Measurements from ENCODE around the gene MRFAP1. TPM values are rescaled to one million over a fixed set of nuclear protein-coding genes. Genes with fewer than 3 reads are reported as not detected.

MRFAP1 gene
- 70.4 TPM for polyA plus RNA-seq (2012; ENCODE audit: missing spikeins)

- TF ChIP-seq POLR2AphosphoS5 (IDR thresholded peaks at IDR 0.05; ENCODE audit: low read depth, low read length) = peak; percentile 72
- peak; percentile 97 for TF ChIP-seq TAF1 (IDR thresholded peaks at IDR 0.05; ENCODE audit: borderline replicate concordance, low read depth, low read length)
- peak; percentile 87 for TF ChIP-seq POLR2A (IDR thresholded peaks at IDR 0.05; ENCODE audit: low read depth, low read length)
- FAIRE-seq (peak; percentile 97), DNase-seq (ENCODE audit: insufficient read length) (peak; percentile 89)
Measured at GRCh38 chr4:6640292-6641163, at the start of gene MRFAP1. Gene MRFAP1, plus strand, starts transcription at chr4:6640685. Its CDS starts 178 bp downstream, at chr4:6640863.

GRCh38 chr4:6591313-6591712 is 49.2 kb upstream of the MRFAP1 start:
- TF ChIP-seq TAF1 (IDR thresholded peaks at IDR 0.05; ENCODE audit: borderline replicate concordance, low read depth, low read length) = no peak
- TF ChIP-seq POLR2AphosphoS5 (IDR thresholded peaks at IDR 0.05; ENCODE audit: low read depth, low read length) = no peak
- DNase-seq (ENCODE audit: insufficient read length) (no peak), FAIRE-seq (no peak)

GRCh38 chr4:6591781-6592180 is 48.7 kb upstream of the MRFAP1 start:
- TF ChIP-seq TAF1 (IDR thresholded peaks at IDR 0.05; ENCODE audit: borderline replicate concordance, low read depth, low read length) (no peak), POLR2A (IDR thresholded peaks at IDR 0.05; ENCODE audit: low read depth, low read length) (no peak), POLR2AphosphoS5 (IDR thresholded peaks at IDR 0.05; ENCODE audit: low read depth, low read length) (no peak)
- FAIRE-seq = no peak
- no peak for DNase-seq (ENCODE audit: insufficient read length)

- no peak for FAIRE-seq
Measured at GRCh38 chr4:6592804-6593563, 47.5 kb upstream of the MRFAP1 start.

GRCh38 chr4:6594341-6594740 is 46.1 kb upstream of the MRFAP1 start:
- TF ChIP-seq POLR2A (IDR thresholded peaks at IDR 0.05; ENCODE audit: low read depth, low read length) (no peak), POLR2AphosphoS5 (IDR thresholded peaks at IDR 0.05; ENCODE audit: low read depth, low read length) (no peak), TAF1 (IDR thresholded peaks at IDR 0.05; ENCODE audit: borderline replicate concordance, low read depth, low read length) (no peak)

More at GRCh38 chr4:6592804-6593563, 47.5 kb upstream of the MRFAP1 start:
- TF ChIP-seq POLR2AphosphoS5 (IDR thresholded peaks at IDR 0.05; ENCODE audit: low read depth, low read length) (no peak), POLR2A (IDR thresholded peaks at IDR 0.05; ENCODE audit: low read depth, low read length) (no peak), TAF1 (IDR thresholded peaks at IDR 0.05; ENCODE audit: borderline replicate concordance, low read depth, low read length) (no peak)
- DNase-seq (ENCODE audit: insufficient read length) = no peak

GRCh38 chr4:6594826-6595355 is 45.6 kb upstream of the MRFAP1 start:
- no peak for FAIRE-seq
- no peak for DNase-seq (ENCODE audit: insufficient read length)
- TF ChIP-seq POLR2AphosphoS5 (IDR thresholded peaks at IDR 0.05; ENCODE audit: low read depth, low read length) (no peak), TAF1 (IDR thresholded peaks at IDR 0.05; ENCODE audit: borderline replicate concordance, low read depth, low read length) (no peak), POLR2A (IDR thresholded peaks at IDR 0.05; ENCODE audit: low read depth, low read length) (no peak)

More at GRCh38 chr4:6594341-6594740, 46.1 kb upstream of the MRFAP1 start:
- DNase-seq (ENCODE audit: insufficient read length) (no peak), FAIRE-seq (no peak)

GRCh38 chr4:6595897-6596537 is 44.5 kb upstream of the MRFAP1 start:
- DNase-seq (ENCODE audit: insufficient read length) (no peak), FAIRE-seq (peak; percentile 50)
- no peak for TF ChIP-seq POLR2A (IDR thresholded peaks at IDR 0.05; ENCODE audit: low read depth, low read length)
- TF ChIP-seq POLR2AphosphoS5 (IDR thresholded peaks at IDR 0.05; ENCODE audit: low read depth, low read length) = no peak
- TF ChIP-seq TAF1 (IDR thresholded peaks at IDR 0.05; ENCODE audit: borderline replicate concordance, low read depth, low read length) = no peak

GRCh38 chr4:6596948-6597347 is 43.5 kb upstream of the MRFAP1 start:
- FAIRE-seq = no peak
- TF ChIP-seq POLR2A (IDR thresholded peaks at IDR 0.05; ENCODE audit: low read depth, low read length) (no peak), POLR2AphosphoS5 (IDR thresholded peaks at IDR 0.05; ENCODE audit: low read depth, low read length) (no peak), TAF1 (IDR thresholded peaks at IDR 0.05; ENCODE audit: borderline replicate concordance, low read depth, low read length) (no peak)

GRCh38 chr4:6598127-6598526 is 42.4 kb upstream of the MRFAP1 start:
- no peak for DNase-seq (ENCODE audit: insufficient read length)
- FAIRE-seq = no peak
- TF ChIP-seq TAF1 (IDR thresholded peaks at IDR 0.05; ENCODE audit: borderline replicate concordance, low read depth, low read length) = no peak
- no peak for TF ChIP-seq POLR2AphosphoS5 (IDR thresholded peaks at IDR 0.05; ENCODE audit: low read depth, low read length)
- no peak for TF ChIP-seq POLR2A (IDR thresholded peaks at IDR 0.05; ENCODE audit: low read depth, low read length)

More at GRCh38 chr4:6596948-6597347, 43.5 kb upstream of the MRFAP1 start:
- no peak for DNase-seq (ENCODE audit: insufficient read length)

GRCh38 chr4:6598641-6599040 is 41.8 kb upstream of the MRFAP1 start:
- FAIRE-seq (no peak), DNase-seq (ENCODE audit: insufficient read length) (no peak)
- no peak for TF ChIP-seq POLR2A (IDR thresholded peaks at IDR 0.05; ENCODE audit: low read depth, low read length)
- no peak for TF ChIP-seq POLR2AphosphoS5 (IDR thresholded peaks at IDR 0.05; ENCODE audit: low read depth, low read length)
